GM23338 (cell line): ENCODE results near the gene KCTD7. TPM values are rescaled to one million over a fixed set of nuclear protein-coding genes. Genes with fewer than 3 reads are reported as not detected.
"Not testable (repeated sequence)": the region's sequence is repeated elsewhere in the genome, so short reads cannot be mapped to it uniquely, and the experiment has no call there.

Experiments
- ATAC-seq: fragments of 200-7000 bp; cut with Tn5 transposase; 3 replicates; pipeline ENCODE4 v1.9.1; 2020
- DNase-seq: peaks from one replicate; pipeline ENCODE4 v3.0.0-alpha.2; 2015; ENCODE audit warnings: low spot score
- H2AFZ ChIP-seq: fragments of 200-600 bp; sonication (generic); 2 replicates; pipeline ENCODE4 v1.8.0; 2016; ENCODE audit warnings: antibody characterized with exemption, mild to moderate bottlenecking, moderate library complexity
- H3F3A ChIP-seq: fragments of 200-600 bp; sonication (generic); replicated peaks from 2 replicates; pipeline ENCODE4 v1.8.0; 2017; ENCODE audit warnings: antibody characterized with exemption, mixed run types, low read depth
- H3K27ac ChIP-seq: fragments of 200-600 bp; sonication (generic); 2 replicates; pipeline ENCODE4 v1.6.1; 2016; ENCODE audit warnings: low read depth
- H3K27me3 ChIP-seq: fragments of 200-600 bp; sonication (generic); 2 replicates; pipeline ENCODE4 v1.8.0; 2016; ENCODE audit warnings: mild to moderate bottlenecking, mixed run types, moderate library complexity; ENCODE audit not compliant: insufficient read depth
- H3K36me3 ChIP-seq: fragments of 200-600 bp; sonication (generic); 2 replicates; pipeline ENCODE4 v1.8.0; 2016; ENCODE audit warnings: mild to moderate bottlenecking; ENCODE audit not compliant: insufficient read depth
- H3K4me1 ChIP-seq: fragments of 200-600 bp; sonication (generic); 2 replicates; pipeline ENCODE4 v1.8.0; 2016; ENCODE audit warnings: mild to moderate bottlenecking, moderate library complexity; ENCODE audit not compliant: insufficient read depth
- H3K4me2 ChIP-seq: fragments of 200-600 bp; sonication (generic); 2 replicates; pipeline ENCODE4 v1.7.1; 2017; ENCODE audit warnings: mixed run types
- H3K4me3 ChIP-seq: fragments of 200-600 bp; sonication (generic); 2 replicates; pipeline ENCODE4 v1.6.1; 2016; ENCODE audit warnings: mixed run types
- H3K79me2 ChIP-seq: fragments of 200-600 bp; sonication (generic); replicated peaks from 2 replicates; pipeline ENCODE4 v1.8.0; 2017; ENCODE audit warnings: mild to moderate bottlenecking; ENCODE audit not compliant: insufficient read depth
- H3K9me2 ChIP-seq: fragments of 200-600 bp; sonication (generic); 2 replicates; pipeline ENCODE4 v1.8.0; 2017; ENCODE audit not compliant: insufficient read depth
- H4K20me1 ChIP-seq: fragments of 200-600 bp; sonication (generic); replicated peaks from 2 replicates; pipeline ENCODE4 v1.8.0; 2017; ENCODE audit warnings: mild to moderate bottlenecking; ENCODE audit not compliant: insufficient read depth
- H3K27ac Mint-ChIP-seq: 2 replicates; pipeline ENCODE4 v1.8.0; 2020; ENCODE audit warnings: inconsistent platforms, mild to moderate bottlenecking, moderate library complexity, mixed read lengths
- H3K27me3 Mint-ChIP-seq: 3 replicates; pipeline ENCODE4 v1.8.0; 2022; ENCODE audit warnings: low read depth, mild to moderate bottlenecking, moderate library complexity, mixed read lengths, inconsistent platforms; ENCODE audit not compliant: insufficient read depth, poor library complexity
- H3K36me3 Mint-ChIP-seq: 3 replicates; pipeline ENCODE4 v1.8.0; 2021; ENCODE audit warnings: low read depth, mild to moderate bottlenecking, inconsistent platforms, moderate library complexity, mixed read lengths
- H3K4me1 Mint-ChIP-seq: 3 replicates; pipeline ENCODE4 v1.8.0; 2020; ENCODE audit warnings: mild to moderate bottlenecking, inconsistent platforms, mixed read lengths
- H3K4me3 Mint-ChIP-seq: 3 replicates; pipeline ENCODE4 v1.8.0; 2021; ENCODE audit warnings: moderate library complexity, mild to moderate bottlenecking, inconsistent platforms, mixed read lengths
- H3K9me3 Mint-ChIP-seq: 3 replicates; pipeline ENCODE4 v1.8.0; 2020; ENCODE audit warnings: moderate library complexity, mild to moderate bottlenecking, inconsistent platforms, mixed read lengths
- CREB1 ChIP-seq: fragments of 250-450 bp; sonication (Bioruptor Pico); IDR thresholded peaks from 2 replicates; pipeline ENCODE4 v1.5.0; 2020; ENCODE audit warnings: low read depth, mild to moderate bottlenecking, moderate library complexity
- POLR2AphosphoS5 ChIP-seq: IDR thresholded peaks from 2 replicates; pipeline ENCODE4 v1.6.1; 2016; ENCODE audit warnings: antibody characterized with exemption, low read depth
- STAT1 ChIP-seq: IDR thresholded peaks from one replicate; pipeline ENCODE4 v1.6.1; 2016; ENCODE audit warnings: antibody characterized with exemption; ENCODE audit not compliant: unreplicated experiment
- long read RNA-seq: library from polyadenylated mRNA; unstranded; transcript quantifications from one replicate; pipeline ENCODE4 v2.0.0, GENCODE V29; 2020; ENCODE audit not compliant: unreplicated experiment
- polyA plus RNA-seq: library from polyadenylated mRNA; unstranded; fragments of >200 nt; fragmentation: Nextera tagmentation; extraction: Ambion mirVana; gene quantifications from 2 replicates; pipeline ENCODE4 v1.2.1, GENCODE V29; 2016
- total RNA-seq: library from RNA; depleted of rRNA; stranded (reverse); fragments of >200 nt; shearing (Covaris generic); gene quantifications from 2 replicates; pipeline ENCODE4 v1.2.3, GENCODE V29; 2014; rRNA removed
- TF ChIP-seq, protein P1 (sequence below): IDR thresholded peaks from 2 replicates; pipeline ENCODE4 v1.6.1; 2016; ENCODE audit warnings: antibody characterized with exemption

KCTD7 gene
- total RNA-seq (19.8 and 21.0 TPM in 2 replicates), polyA plus RNA-seq (3.7 and 3.8 TPM in 2 replicates)
- long read RNA-seq, full-length matches to known transcripts = 1 of 1 reads
- long read RNA-seq, partial matches to known transcripts = 0 of 1 reads
- long read RNA-seq, other reads (novel, unspliced or antisense) = 0 of 1 reads

DNA sequence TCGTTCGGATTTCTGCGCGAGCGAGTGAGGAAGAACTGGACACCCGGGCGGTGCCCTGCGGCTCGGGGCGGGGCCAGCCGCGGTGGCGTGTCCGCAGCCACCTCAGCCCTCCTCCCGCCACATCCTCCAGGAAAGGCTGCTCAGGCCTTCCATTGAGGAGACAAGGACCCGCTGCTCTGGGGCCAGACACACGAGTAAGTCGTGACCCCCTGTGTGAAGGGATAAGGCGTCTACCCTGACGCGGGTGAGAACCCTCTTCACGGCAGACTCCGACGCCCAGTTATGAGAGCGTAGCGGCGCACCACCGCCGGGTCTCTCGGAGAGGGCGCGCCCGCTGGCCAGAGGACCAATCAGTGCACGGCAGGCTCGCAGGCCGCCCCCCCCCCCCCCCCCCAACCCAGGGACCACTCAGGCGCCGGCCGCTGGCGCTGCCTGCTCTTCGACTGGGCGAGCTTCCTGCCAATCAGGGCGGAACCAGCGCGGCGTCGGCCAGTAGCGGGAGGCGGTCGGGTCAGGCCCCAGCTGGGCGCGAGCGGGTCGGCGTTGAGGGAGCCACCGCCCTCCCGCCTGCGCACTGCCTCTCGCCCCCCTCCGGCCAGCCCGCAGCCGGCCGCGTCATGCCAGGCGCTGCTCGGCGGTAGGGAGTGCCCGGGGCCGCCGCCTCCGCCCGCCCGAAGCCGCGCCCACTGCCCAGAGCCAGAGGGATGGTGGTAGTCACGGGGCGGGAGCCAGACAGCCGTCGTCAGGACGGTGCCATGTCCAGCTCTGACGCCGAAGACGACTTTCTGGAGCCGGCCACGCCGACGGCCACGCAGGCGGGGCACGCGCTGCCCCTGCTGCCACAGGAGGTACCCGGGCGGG lies at the start of gene KCTD7:
Gene KCTD7, plus strand, starts transcription at position 521 of the 861 bp plus-strand sequence. Its CDS starts 184 bp downstream, at position 705.
- H3K4me3 Mint-ChIP-seq = peak within 1 kb of the TSS; percentile 89
- no peaks in the 10 kb centered on the region; the same call in 2 of the 3 replicates for H3K9me3 Mint-ChIP-seq
- Histone ChIP-seq H3K27me3 (no peaks in the 10 kb centered on the region), H3K4me1 (peaks cover 11% of the 10 kb centered on the region), H3K9me2 (no peaks in the 10 kb centered on the region), H3K4me3 (peak within 1 kb of the TSS; percentile 80), H3K4me2 (peak within 1 kb of the TSS; percentile 96), H2AFZ (peak within 1 kb of the TSS; percentile 66; the same call in 1 of the 2 replicates), H3F3A (0 out of 2 replicates have a peak, but pooled peaks cover 11% of the 10 kb centered on the region), H3K79me2 (peaks cover 26% of the 10 kb centered on the region), H3K36me3 (no peaks in the 10 kb centered on the region), H4K20me1 (peaks cover 2% of the 10 kb centered on the region; the same call in 1 of the 2 replicates), H3K27ac (peak within 1 kb of the TSS; percentile 97)
- ATAC-seq (peak; percentile 93), DNase-seq (peak; percentile 98)
- peaks cover 11% of the 10 kb centered on the region for H3K27me3 Mint-ChIP-seq
- peaks cover 17% of the 10 kb centered on the region; the same call in 2 of the 3 replicates for H3K36me3 Mint-ChIP-seq
- TF ChIP-seq, protein P1, sequence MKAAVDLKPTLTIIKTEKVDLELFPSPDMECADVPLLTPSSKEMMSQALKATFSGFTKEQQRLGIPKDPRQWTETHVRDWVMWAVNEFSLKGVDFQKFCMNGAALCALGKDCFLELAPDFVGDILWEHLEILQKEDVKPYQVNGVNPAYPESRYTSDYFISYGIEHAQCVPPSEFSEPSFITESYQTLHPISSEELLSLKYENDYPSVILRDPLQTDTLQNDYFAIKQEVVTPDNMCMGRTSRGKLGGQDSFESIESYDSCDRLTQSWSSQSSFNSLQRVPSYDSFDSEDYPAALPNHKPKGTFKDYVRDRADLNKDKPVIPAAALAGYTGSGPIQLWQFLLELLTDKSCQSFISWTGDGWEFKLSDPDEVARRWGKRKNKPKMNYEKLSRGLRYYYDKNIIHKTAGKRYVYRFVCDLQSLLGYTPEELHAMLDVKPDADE = peak; percentile 68; the same call in 1 of the 2 replicates
- peak; percentile 71 for TF ChIP-seq CREB1 (CRISPR knock-in tag)
- peak; percentile 99 for TF ChIP-seq POLR2AphosphoS5
- TF ChIP-seq STAT1 = no peak
- peak within 1 kb of the TSS; percentile 78 for H3K27ac Mint-ChIP-seq
- peaks cover 8% of the 10 kb centered on the region for H3K4me1 Mint-ChIP-seq

- not testable (repeated sequence) for H3K4me2 ChIP-seq, H3K4me1 ChIP-seq, H2AFZ ChIP-seq, H3K27me3 Mint-ChIP-seq, H3K36me3 ChIP-seq, DNase-seq, H3K4me3 Mint-ChIP-seq, H3F3A ChIP-seq, H3K9me3 Mint-ChIP-seq, H3K4me1 Mint-ChIP-seq, H3K27ac Mint-ChIP-seq, H3K9me2 ChIP-seq, H3K27me3 ChIP-seq, H3K4me3 ChIP-seq, ATAC-seq
- H4K20me1 ChIP-seq = peaks cover 35% of the 10 kb centered on the region
- 0 out of 2 replicates have a peak overlapping the region, but pooled peaks have one; percentile 5 for H3K27ac ChIP-seq
- peaks cover 100% of the 10 kb centered on the region for H3K79me2 ChIP-seq
- peaks cover 28% of the 10 kb centered on the region for H3K36me3 Mint-ChIP-seq
Observed at GRCh38 chr7:66580380-66580779, 48.3 kb upstream of the KCTD7 start.

DNA sequence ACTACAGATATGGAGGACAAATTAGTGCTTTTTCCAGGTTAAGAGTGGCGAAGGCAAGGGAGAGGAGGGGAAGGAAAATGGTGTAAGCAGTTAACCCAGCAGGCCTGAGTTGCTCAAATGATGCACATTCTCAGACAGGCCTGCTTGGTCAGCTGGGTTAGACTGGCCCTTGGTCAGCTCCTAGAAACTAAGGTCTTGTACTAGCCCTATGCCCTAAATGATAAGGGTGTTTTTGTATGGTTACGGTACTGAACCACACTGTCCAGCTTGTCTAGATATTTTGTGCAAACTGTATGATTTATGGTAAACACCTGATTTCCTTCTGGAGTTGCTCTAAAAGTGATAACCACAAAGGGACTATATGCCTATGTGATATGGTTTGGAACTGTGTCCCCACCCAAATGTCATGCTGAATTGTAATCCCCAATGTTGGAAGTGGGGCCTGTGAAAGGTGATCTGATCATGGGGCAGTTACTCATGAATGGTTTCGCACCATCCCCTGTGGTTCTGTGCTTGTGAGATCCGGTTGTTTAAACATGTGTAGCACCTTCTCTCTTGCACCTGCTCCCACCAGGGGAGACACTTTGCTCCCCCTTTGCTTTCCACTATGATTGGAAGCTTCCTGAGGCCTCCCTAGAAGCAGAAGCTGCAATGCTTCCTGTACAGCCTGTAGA lies 45.7 kb upstream of the KCTD7 start:
- not testable (repeated sequence) for DNase-seq, ATAC-seq, H3K4me3 ChIP-seq, H3F3A ChIP-seq, H3K4me1 ChIP-seq, H3K27ac Mint-ChIP-seq, H3K4me2 ChIP-seq, H3K9me2 ChIP-seq, H3K9me3 Mint-ChIP-seq, H3K4me3 Mint-ChIP-seq, H2AFZ ChIP-seq, H3K36me3 ChIP-seq, H3K4me1 Mint-ChIP-seq, H3K27ac ChIP-seq, H3K27me3 ChIP-seq, H3K27me3 Mint-ChIP-seq
- Histone ChIP-seq H3K79me2 (peaks cover 100% of the 10 kb centered on the region), H4K20me1 (peaks cover 32% of the 10 kb centered on the region)
- H3K36me3 Mint-ChIP-seq = peaks cover 26% of the 10 kb centered on the region
